B cell (primary cell): ENCODE data around the gene USB1.

Source experiments
- CTCF ChIP-seq: fragments of 200-600 bp; IDR thresholded peaks from one replicate; pipeline ENCODE4 v1.8.0; 2022; ENCODE audit warnings: antibody characterized with exemption, mild to moderate bottlenecking
- EZH2 ChIP-seq: IDR thresholded peaks from 2 replicates; pipeline ENCODE4 v1.6.1; 2012; ENCODE audit warnings: borderline replicate concordance, low read depth, mild to moderate bottlenecking, moderate library complexity, low read length; ENCODE audit not compliant: insufficient read depth, poor library complexity, severe bottlenecking

GRCh38 chr16:58046054-58046881, 45.1 kb downstream of the USB1 start:
- TF ChIP-seq EZH2: no peak
- TF ChIP-seq CTCF: no peak
